GM23338 (cell line): ENCODE results near the gene TMPRSS6. TPM values are rescaled to one million over a fixed set of nuclear protein-coding genes. Genes with fewer than 3 reads are reported as not detected.

Experiments
- ATAC-seq: fragments of 200-7000 bp; cut with Tn5 transposase; 3 replicates; pipeline ENCODE4 v1.9.1; 2020
- DNase-seq: peaks from one replicate; pipeline ENCODE4 v3.0.0-alpha.2; 2015; ENCODE audit warnings: low spot score
- H2AFZ ChIP-seq: fragments of 200-600 bp; sonication (generic); 2 replicates; pipeline ENCODE4 v1.8.0; 2016; ENCODE audit warnings: antibody characterized with exemption, mild to moderate bottlenecking, moderate library complexity
- H3F3A ChIP-seq: fragments of 200-600 bp; sonication (generic); replicated peaks from 2 replicates; pipeline ENCODE4 v1.8.0; 2017; ENCODE audit warnings: antibody characterized with exemption, mixed run types, low read depth
- H3K27ac ChIP-seq: fragments of 200-600 bp; sonication (generic); 2 replicates; pipeline ENCODE4 v1.6.1; 2016; ENCODE audit warnings: low read depth
- H3K27me3 ChIP-seq: fragments of 200-600 bp; sonication (generic); 2 replicates; pipeline ENCODE4 v1.8.0; 2016; ENCODE audit warnings: mild to moderate bottlenecking, mixed run types, moderate library complexity; ENCODE audit not compliant: insufficient read depth
- H3K36me3 ChIP-seq: fragments of 200-600 bp; sonication (generic); 2 replicates; pipeline ENCODE4 v1.8.0; 2016; ENCODE audit warnings: mild to moderate bottlenecking; ENCODE audit not compliant: insufficient read depth
- H3K4me1 ChIP-seq: fragments of 200-600 bp; sonication (generic); 2 replicates; pipeline ENCODE4 v1.8.0; 2016; ENCODE audit warnings: mild to moderate bottlenecking, moderate library complexity; ENCODE audit not compliant: insufficient read depth
- H3K4me2 ChIP-seq: fragments of 200-600 bp; sonication (generic); 2 replicates; pipeline ENCODE4 v1.7.1; 2017; ENCODE audit warnings: mixed run types
- H3K4me3 ChIP-seq: fragments of 200-600 bp; sonication (generic); 2 replicates; pipeline ENCODE4 v1.6.1; 2016; ENCODE audit warnings: mixed run types
- H3K79me2 ChIP-seq: fragments of 200-600 bp; sonication (generic); replicated peaks from 2 replicates; pipeline ENCODE4 v1.8.0; 2017; ENCODE audit warnings: mild to moderate bottlenecking; ENCODE audit not compliant: insufficient read depth
- H3K9me2 ChIP-seq: fragments of 200-600 bp; sonication (generic); 2 replicates; pipeline ENCODE4 v1.8.0; 2017; ENCODE audit not compliant: insufficient read depth
- H4K20me1 ChIP-seq: fragments of 200-600 bp; sonication (generic); replicated peaks from 2 replicates; pipeline ENCODE4 v1.8.0; 2017; ENCODE audit warnings: mild to moderate bottlenecking; ENCODE audit not compliant: insufficient read depth
- H3K27ac Mint-ChIP-seq: 2 replicates; pipeline ENCODE4 v1.8.0; 2020; ENCODE audit warnings: inconsistent platforms, mild to moderate bottlenecking, moderate library complexity, mixed read lengths
- H3K27me3 Mint-ChIP-seq: 3 replicates; pipeline ENCODE4 v1.8.0; 2022; ENCODE audit warnings: low read depth, mild to moderate bottlenecking, moderate library complexity, mixed read lengths, inconsistent platforms; ENCODE audit not compliant: insufficient read depth, poor library complexity
- H3K36me3 Mint-ChIP-seq: 3 replicates; pipeline ENCODE4 v1.8.0; 2021; ENCODE audit warnings: low read depth, mild to moderate bottlenecking, inconsistent platforms, moderate library complexity, mixed read lengths
- H3K4me1 Mint-ChIP-seq: 3 replicates; pipeline ENCODE4 v1.8.0; 2020; ENCODE audit warnings: mild to moderate bottlenecking, inconsistent platforms, mixed read lengths
- H3K4me3 Mint-ChIP-seq: 3 replicates; pipeline ENCODE4 v1.8.0; 2021; ENCODE audit warnings: moderate library complexity, mild to moderate bottlenecking, inconsistent platforms, mixed read lengths
- H3K9me3 Mint-ChIP-seq: 3 replicates; pipeline ENCODE4 v1.8.0; 2020; ENCODE audit warnings: moderate library complexity, mild to moderate bottlenecking, inconsistent platforms, mixed read lengths
- CREB1 ChIP-seq: fragments of 250-450 bp; sonication (Bioruptor Pico); IDR thresholded peaks from 2 replicates; pipeline ENCODE4 v1.5.0; 2020; ENCODE audit warnings: low read depth, mild to moderate bottlenecking, moderate library complexity
- ETS1 ChIP-seq: IDR thresholded peaks from 2 replicates; pipeline ENCODE4 v1.6.1; 2016; ENCODE audit warnings: antibody characterized with exemption
- EZH2 ChIP-seq: fragments of 200-600 bp; sonication (generic); IDR thresholded peaks from one replicate; pipeline ENCODE4 v1.8.0; 2017; ENCODE audit warnings: antibody characterized with exemption, mild to moderate bottlenecking, low read depth; ENCODE audit not compliant: unreplicated experiment
- EZH2phosphoT487 ChIP-seq: fragments of 200-600 bp; sonication (generic); IDR thresholded peaks from one replicate; pipeline ENCODE4 v1.8.1; 2018; ENCODE audit warnings: antibody characterized with exemption; ENCODE audit not compliant: unreplicated experiment
- JUNB ChIP-seq: IDR thresholded peaks from one replicate; pipeline ENCODE4 v1.6.1; 2016; ENCODE audit warnings: antibody characterized with exemption; ENCODE audit not compliant: unreplicated experiment
- NANOG ChIP-seq: IDR thresholded peaks from 2 replicates; pipeline ENCODE4 v1.6.1; 2016; ENCODE audit warnings: antibody characterized with exemption, borderline replicate concordance
- POLR2AphosphoS5 ChIP-seq: IDR thresholded peaks from 2 replicates; pipeline ENCODE4 v1.6.1; 2016; ENCODE audit warnings: antibody characterized with exemption, low read depth
- REST ChIP-seq: IDR thresholded peaks from one replicate; pipeline ENCODE4 v1.6.1; 2018; ENCODE audit warnings: antibody characterized with exemption; ENCODE audit not compliant: unreplicated experiment
- STAT1 ChIP-seq: IDR thresholded peaks from one replicate; pipeline ENCODE4 v1.6.1; 2016; ENCODE audit warnings: antibody characterized with exemption; ENCODE audit not compliant: unreplicated experiment
- ZNF114 ChIP-seq: fragments of 250-450 bp; sonication (Bioruptor Pico); IDR thresholded peaks from 2 replicates; pipeline ENCODE4 v1.5.0; 2020; ENCODE audit warnings: mild to moderate bottlenecking, moderate library complexity
- ZNF331 ChIP-seq: fragments of 250-450 bp; sonication (Bioruptor Pico); IDR thresholded peaks from 2 replicates; pipeline ENCODE4 v1.5.0; 2020; ENCODE audit warnings: low read depth, mild to moderate bottlenecking, moderate library complexity
- polyA plus RNA-seq: library from polyadenylated mRNA; unstranded; fragments of >200 nt; fragmentation: Nextera tagmentation; extraction: Ambion mirVana; gene quantifications from 2 replicates; pipeline ENCODE4 v1.2.1, GENCODE V29; 2016
- total RNA-seq: library from RNA; depleted of rRNA; stranded (reverse); fragments of >200 nt; shearing (Covaris generic); gene quantifications from 2 replicates; pipeline ENCODE4 v1.2.3, GENCODE V29; 2014
- TF ChIP-seq, protein P1 (sequence below): fragments of 250-450 bp; sonication (Bioruptor Pico); IDR thresholded peaks from 2 replicates; pipeline ENCODE4 v1.5.0; 2020; ENCODE audit warnings: mild to moderate bottlenecking, moderate library complexity
- TF ChIP-seq, protein P2 (sequence below), 2 experiments: fragments of 200-600 bp in 1 of 2; sonication (generic) in 1 of 2; conservative IDR thresholded peaks; 2 replicates each; pipeline versions ENCODE4 v1.5.1 to v1.6.1; 2016 to 2017; ENCODE audit warnings: antibody characterized with exemption in 2 of 2, low read depth in 2 of 2, mild to moderate bottlenecking in 2 of 2, moderate library complexity in 1 of 2

The TMPRSS6 gene
- total and polyA plus RNA-seq, 2 experiments from 2014 or later = 0.13 TPM; not detected in 1

- H2AFZ ChIP-seq = no peak overlapping the region
- H3K27me3 ChIP-seq = no peaks in the 10 kb centered on the region
- H3K27ac ChIP-seq = no peak overlapping the region
- peaks cover 1% of the 10 kb centered on the region for H4K20me1 ChIP-seq
- no peaks in the 10 kb centered on the region for H3K9me2 ChIP-seq
- 0 out of 2 replicates have a peak, but pooled peaks cover 7% of the 10 kb centered on the region for H3F3A ChIP-seq
- peaks cover 14% of the 10 kb centered on the region; the same call in 1 of the 2 replicates for H3K4me1 ChIP-seq
- H3K79me2 ChIP-seq = no peaks in the 10 kb centered on the region
- peaks cover 36% of the 10 kb centered on the region for H3K4me1 Mint-ChIP-seq
- no peaks in the 10 kb centered on the region for H3K9me3 Mint-ChIP-seq
- H3K4me3 Mint-ChIP-seq = no peak overlapping the region
- H3K36me3 Mint-ChIP-seq = peaks cover 9% of the 10 kb centered on the region; the same call in 2 of the 3 replicates
- H3K4me2 ChIP-seq = no peak overlapping the region
- ATAC-seq = peak; percentile 29; the same call in 2 of the 3 replicates
- peaks cover 11% of the 10 kb centered on the region for H3K27me3 Mint-ChIP-seq
- peak; percentile 54 for DNase-seq
- no peak overlapping the region for H3K4me3 ChIP-seq
- TF ChIP-seq NANOG = no peak
- no peak for TF ChIP-seq JUNB
- no peak for TF ChIP-seq EZH2
- TF ChIP-seq, protein P1, sequence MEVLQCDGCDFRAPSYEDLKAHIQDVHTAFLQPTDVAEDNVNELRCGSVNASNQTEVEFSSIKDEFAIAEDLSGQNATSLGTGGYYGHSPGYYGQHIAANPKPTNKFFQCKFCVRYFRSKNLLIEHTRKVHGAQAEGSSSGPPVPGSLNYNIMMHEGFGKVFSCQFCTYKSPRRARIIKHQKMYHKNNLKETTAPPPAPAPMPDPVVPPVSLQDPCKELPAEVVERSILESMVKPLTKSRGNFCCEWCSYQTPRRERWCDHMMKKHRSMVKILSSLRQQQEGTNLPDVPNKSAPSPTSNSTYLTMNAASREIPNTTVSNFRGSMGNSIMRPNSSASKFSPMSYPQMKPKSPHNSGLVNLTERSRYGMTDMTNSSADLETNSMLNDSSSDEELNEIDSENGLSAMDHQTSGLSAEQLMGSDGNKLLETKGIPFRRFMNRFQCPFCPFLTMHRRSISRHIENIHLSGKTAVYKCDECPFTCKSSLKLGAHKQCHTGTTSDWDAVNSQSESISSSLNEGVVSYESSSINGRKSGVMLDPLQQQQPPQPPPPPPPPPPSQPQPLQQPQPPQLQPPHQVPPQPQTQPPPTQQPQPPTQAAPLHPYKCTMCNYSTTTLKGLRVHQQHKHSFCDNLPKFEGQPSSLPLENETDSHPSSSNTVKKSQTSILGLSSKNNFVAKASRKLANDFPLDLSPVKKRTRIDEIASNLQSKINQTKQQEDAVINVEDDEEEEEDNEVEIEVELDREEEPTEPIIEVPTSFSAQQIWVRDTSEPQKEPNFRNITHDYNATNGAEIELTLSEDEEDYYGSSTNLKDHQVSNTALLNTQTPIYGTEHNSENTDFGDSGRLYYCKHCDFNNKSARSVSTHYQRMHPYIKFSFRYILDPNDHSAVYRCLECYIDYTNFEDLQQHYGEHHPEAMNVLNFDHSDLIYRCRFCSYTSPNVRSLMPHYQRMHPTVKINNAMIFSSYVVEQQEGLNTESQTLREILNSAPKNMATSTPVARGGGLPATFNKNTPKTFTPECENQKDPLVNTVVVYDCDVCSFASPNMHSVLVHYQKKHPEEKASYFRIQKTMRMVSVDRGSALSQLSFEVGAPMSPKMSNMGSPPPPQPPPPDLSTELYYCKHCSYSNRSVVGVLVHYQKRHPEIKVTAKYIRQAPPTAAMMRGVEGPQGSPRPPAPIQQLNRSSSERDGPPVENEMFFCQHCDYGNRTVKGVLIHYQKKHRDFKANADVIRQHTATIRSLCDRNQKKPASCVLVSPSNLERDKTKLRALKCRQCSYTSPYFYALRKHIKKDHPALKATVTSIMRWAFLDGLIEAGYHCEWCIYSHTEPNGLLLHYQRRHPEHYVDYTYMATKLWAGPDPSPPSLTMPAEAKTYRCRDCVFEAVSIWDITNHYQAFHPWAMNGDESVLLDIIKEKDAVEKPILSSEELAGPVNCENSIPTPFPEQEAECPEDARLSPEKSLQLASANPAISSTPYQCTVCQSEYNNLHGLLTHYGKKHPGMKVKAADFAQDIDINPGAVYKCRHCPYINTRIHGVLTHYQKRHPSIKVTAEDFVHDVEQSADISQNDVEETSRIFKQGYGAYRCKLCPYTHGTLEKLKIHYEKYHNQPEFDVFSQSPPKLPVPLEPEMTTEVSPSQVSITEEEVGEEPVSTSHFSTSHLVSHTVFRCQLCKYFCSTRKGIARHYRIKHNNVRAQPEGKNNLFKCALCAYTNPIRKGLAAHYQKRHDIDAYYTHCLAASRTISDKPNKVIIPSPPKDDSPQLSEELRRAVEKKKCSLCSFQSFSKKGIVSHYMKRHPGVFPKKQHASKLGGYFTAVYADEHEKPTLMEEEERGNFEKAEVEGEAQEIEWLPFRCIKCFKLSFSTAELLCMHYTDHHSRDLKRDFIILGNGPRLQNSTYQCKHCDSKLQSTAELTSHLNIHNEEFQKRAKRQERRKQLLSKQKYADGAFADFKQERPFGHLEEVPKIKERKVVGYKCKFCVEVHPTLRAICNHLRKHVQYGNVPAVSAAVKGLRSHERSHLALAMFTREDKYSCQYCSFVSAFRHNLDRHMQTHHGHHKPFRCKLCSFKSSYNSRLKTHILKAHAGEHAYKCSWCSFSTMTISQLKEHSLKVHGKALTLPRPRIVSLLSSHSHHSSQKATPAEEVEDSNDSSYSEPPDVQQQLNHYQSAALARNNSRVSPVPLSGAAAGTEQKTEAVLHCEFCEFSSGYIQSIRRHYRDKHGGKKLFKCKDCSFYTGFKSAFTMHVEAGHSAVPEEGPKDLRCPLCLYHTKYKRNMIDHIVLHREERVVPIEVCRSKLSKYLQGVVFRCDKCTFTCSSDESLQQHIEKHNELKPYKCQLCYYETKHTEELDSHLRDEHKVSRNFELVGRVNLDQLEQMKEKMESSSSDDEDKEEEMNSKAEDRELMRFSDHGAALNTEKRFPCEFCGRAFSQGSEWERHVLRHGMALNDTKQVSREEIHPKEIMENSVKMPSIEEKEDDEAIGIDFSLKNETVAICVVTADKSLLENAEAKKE (CRISPR knock-in tag) = no peak
- TF ChIP-seq POLR2AphosphoS5 = no peak
- no peak for TF ChIP-seq ZNF331 (CRISPR knock-in tag)
- TF ChIP-seq, protein P2, sequence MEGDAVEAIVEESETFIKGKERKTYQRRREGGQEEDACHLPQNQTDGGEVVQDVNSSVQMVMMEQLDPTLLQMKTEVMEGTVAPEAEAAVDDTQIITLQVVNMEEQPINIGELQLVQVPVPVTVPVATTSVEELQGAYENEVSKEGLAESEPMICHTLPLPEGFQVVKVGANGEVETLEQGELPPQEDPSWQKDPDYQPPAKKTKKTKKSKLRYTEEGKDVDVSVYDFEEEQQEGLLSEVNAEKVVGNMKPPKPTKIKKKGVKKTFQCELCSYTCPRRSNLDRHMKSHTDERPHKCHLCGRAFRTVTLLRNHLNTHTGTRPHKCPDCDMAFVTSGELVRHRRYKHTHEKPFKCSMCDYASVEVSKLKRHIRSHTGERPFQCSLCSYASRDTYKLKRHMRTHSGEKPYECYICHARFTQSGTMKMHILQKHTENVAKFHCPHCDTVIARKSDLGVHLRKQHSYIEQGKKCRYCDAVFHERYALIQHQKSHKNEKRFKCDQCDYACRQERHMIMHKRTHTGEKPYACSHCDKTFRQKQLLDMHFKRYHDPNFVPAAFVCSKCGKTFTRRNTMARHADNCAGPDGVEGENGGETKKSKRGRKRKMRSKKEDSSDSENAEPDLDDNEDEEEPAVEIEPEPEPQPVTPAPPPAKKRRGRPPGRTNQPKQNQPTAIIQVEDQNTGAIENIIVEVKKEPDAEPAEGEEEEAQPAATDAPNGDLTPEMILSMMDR (conservative IDR thresholded peaks at IDR 0.05; ENCODE audit: low read depth in 2 of 2) = no peak
- TF ChIP-seq ETS1 = no peak
- TF ChIP-seq CREB1 (CRISPR knock-in tag) = no peak
- no peak for TF ChIP-seq REST
- no peak for TF ChIP-seq EZH2phosphoT487
- no peak for TF ChIP-seq STAT1
- no peak for TF ChIP-seq ZNF114
- peak overlapping the region; percentile 32; the same call in 1 of the 2 replicates for H3K27ac Mint-ChIP-seq
- H3K36me3 ChIP-seq = peaks cover under 1% of the 10 kb centered on the region; the same call in 1 of the 2 replicates
Observed at GRCh38 chr22:37032535-37033460, 76.7 kb downstream of the TMPRSS6 start.
